ENCODE results near the gene DHX32.

- TF ChIP-seq CTCF (IDR thresholded peaks at IDR 0.05), result no peak
- TF ChIP-seq POLR2A (IDR thresholded peaks at IDR 0.05), result no peak
Measured at GRCh38 chr10:125827133-125827532, 54.0 kb downstream of the DHX32 start.

Data from uterus (tissue), 2 donors.